ENCODE results near the gene SOX13.

SOX13 gene

DNA sequence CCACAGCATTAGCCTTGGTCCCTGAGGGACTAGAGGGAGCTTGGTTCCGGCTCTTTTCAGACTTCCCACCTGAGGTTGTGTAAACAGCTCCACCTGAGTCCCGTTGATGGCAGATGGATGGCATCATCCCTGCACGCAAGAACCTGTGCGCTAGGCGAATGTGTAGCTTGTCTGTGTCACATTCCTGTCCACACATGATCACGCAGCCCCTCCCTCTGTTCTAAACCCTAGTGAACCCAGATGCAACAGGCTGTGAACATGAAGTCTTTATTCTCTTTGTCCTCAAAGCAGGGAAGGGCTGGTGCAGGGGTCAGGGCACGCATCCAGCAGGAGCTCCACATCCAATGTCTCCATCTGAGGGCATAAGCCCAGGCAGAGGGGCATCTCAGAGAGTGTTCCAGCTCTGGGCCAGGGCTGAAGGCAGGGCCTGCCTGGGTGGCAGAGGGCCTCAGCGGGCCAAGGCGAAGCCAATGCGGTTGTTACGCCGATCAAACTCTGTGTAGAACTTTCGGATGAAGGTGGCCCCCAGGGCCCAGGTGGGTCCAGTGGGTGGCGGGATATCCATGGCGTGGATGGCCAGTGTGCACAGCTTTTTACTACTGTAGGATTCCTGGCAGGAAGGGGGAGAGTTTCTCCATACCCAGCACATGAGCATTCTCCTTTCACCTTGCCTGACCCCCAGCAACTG is 81.8 kb downstream of the SOX13 start:
- DNase-seq (ENCODE audit: low read depth), result no peak

- DNase-seq (ENCODE audit: low read depth), result no peak
Measured at GRCh38 chr1:204155881-204156280, 83.0 kb downstream of the SOX13 start.

DNA sequence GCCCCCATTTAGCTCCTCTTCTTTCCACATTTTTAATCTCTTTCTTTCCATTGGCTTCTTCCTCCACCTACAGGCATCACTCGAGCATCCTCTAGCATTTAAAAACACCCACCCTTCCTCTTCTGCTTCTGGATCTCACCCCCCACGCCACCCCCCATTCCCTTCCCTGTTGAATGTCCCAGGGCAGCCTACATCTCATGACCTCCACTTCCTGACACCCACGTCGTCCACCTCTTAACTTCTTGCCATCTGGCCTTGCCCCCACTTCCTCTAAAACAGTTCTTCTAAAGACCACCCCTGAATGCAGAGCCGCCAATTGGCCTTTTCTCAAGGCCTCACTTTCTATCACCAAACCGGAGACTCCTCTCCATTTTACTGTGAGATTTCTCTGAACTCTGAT is 85.0 kb downstream of the SOX13 start:
- no peak for DNase-seq (ENCODE audit: low read depth)

DNA sequence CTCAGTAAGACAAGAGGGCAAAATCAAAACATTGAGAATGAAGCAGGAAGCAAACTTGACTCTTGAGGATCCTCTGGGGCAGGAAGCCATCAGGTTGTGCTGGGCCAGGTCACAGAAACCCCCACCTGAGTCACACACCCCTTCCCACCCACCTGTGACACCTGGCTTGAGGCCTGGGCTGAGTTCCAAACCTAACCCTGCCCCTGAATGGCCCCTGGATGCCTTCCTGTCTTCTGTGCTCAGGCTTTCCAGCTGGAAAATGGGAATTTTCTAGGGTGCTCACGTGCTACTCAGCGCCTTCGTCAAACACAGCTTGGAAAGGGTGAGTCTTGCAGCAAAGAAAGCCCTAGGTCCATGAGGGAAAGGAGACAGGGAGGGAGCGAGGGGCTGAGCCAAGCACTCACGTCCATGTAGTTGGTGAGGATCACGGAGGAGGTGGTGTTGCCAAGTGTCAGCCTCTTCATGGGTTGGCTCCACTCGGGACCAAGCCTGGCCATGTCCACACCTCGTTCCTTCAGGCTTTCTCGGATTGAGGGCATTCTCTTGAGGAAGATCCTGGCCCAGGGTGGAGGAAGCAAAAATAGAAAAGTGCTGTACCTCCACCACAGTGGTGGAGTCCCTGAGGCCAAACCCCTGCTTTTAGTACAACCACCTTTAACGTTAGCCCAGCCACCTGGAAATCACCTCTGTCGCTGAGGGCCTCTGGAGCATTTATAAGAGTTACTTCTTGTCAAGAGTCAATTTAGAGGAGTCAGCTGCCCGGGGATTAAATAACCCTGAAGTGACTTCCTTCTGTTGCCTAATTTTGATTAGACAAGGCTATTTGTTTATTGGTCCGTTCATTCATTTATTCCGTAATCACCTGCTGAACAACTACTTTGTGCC is 88.9 kb downstream of the SOX13 start:
- DNase-seq (ENCODE audit: low read depth), result no peak

- peak; percentile 58 for DNase-seq (ENCODE audit: low read depth)
Measured at GRCh38 chr1:204162494-204163074, 89.7 kb downstream of the SOX13 start.

GRCh38 chr1:204166219-204166618 is 93.3 kb downstream of the SOX13 start, which contains the start of gene REN:
REN (minus strand) TSS chr1:204166337; CDS start chr1:204166293, 44 bp downstream.
- no peak for DNase-seq (ENCODE audit: low read depth)

GRCh38 chr1:204167730-204168129 is 94.8 kb downstream of the SOX13 start:
- no peak for DNase-seq (ENCODE audit: low read depth)

DNA sequence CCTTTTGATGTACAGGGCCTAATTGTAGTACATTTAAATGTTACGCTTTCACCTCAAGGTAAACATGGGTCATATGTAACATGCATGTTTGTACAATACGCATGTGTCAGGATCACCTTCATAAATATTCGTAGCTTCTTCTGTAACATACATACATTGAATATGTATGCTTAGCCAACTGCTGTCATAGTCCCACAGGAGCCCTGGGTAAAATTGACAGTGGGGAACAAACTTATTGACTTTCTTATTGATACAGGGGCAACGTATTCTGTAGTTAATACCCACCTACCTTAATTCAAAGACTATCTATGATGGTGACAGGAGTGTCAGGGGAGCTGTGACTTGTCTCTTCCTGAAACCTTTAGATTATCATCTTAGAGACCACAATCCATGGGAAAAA is 96.9 kb downstream of the SOX13 start:
- DNase-seq (ENCODE audit: low read depth), result no peak

GRCh38 chr1:204170494-204171155 is 97.7 kb downstream of the SOX13 start:
- no peak for DNase-seq (ENCODE audit: low read depth)

DNA sequence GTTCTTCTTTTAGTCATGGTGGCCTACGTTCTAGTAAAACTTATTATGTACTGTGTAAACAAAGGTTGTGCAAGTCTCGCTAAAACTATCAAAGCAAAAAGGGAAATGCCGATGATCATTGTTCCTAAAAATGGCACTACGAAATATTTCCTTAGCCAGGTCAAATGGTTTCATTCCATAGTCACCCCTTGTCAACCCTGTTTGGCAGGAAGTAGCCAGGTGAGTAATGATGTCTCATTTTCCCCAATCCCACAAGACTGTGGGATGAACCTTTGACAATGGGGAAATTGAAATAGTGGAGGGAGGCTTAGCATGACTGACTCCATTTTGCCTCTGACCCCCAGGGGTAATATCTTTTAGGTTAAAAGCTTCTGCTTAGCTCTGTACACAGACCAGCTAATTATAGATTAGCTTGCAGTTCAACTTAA is 98.8 kb downstream of the SOX13 start:
- DNase-seq (ENCODE audit: low read depth), result no peak

DNA sequence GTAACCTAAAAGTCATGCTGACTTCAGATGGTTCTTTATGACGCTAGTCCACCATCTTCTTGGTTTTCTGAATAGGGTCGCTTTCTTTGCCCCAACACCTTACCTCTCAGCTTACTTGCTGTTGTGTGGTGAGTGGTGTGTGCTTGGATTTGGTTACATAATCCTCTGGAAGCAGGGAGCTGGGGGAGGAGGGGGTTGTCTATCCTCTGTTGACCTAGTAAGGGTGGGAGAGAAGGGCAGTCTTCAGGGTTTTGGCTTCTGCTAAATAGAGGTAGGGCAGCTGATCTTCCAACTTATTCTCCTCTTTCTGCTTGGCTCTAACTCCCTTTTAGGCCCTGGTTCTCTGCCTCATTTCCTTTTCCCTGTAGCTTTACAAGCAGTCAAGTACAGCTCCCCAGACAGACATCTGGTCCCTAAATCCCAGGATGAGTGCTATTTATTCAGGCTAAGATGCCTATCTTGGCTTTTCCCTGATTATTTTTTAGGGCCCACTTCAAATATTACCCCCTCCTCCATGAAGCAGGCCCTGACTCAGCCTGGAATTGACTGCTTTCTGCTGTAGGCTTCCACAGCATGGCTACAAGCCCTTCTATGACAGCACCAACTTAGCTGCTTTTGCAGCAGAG is 99.6 kb downstream of the SOX13 start:
- DNase-seq (ENCODE audit: low read depth), result no peak

GRCh38 chr1:204174958-204175357 is 102.0 kb downstream of the SOX13 start:
- no peak for DNase-seq (ENCODE audit: low read depth)

- DNase-seq (ENCODE audit: low read depth), result no peak
Measured at GRCh38 chr1:204176049-204176448, 103.1 kb downstream of the SOX13 start.

DNA sequence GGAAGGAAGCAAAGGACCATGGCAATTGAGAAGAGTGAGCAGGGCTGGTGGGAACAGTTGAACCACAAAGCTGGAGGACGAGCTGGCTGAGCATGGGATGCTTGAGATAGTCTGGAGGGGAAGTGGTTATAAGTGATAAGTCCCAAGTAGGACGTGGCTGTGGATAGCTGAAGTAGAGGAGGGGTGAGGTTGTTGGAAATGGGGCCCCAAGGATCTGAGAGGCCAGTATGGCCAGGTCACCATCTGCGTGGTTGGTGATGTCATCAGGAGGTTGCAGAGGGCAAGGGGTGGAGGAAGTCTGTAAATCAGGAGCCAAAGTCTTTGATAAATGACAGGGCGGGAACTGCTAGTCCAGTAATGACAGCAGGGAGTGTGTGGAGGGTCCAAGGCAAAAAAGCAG is 104.2 kb downstream of the SOX13 start:
- DNase-seq (ENCODE audit: low read depth), result no peak
